CD4-positive, alpha-beta T cell treated with Interleukin-1 beta for 1 hour (primary cell): ENCODE measurements around the gene VIL1.

Source experiments
- DNase-seq, 2 donors: peaks; one replicate each; pipeline ENCODE4 v3.0.0-alpha.2; 2020 to 2022

VIL1 gene

DNA sequence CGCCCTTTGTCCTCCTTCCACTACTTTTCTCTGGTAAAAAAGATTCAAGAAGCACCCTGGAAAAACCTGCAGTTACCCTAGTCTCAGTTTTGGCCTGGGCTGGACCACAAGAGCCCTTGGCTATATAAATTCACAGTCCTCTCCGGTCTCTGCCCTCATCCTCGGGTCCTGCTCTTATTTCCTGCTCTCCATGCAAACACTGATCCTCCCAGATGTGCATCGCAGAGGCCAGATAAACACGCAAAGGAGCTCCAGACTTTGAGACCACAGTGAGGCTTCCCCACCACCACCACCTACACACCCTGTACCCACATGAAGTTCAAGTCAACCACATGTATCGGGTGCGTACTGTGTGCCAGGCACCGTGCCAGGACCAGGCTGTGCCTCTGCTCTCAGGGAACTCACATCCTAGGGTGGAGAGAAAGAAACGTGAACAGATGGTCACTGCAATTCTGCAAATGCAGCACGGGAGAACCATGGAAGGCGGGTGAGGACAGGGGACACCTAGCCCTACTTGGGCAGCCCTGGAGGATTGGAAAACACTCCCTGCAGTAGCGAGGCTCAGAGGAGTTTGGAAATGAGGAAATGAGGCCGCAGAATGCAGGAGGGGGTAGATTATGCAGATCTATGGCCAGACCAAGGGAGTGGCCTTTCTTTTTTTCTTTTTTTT is 11.8 kb upstream of the VIL1 start:
- peak; percentile 70 to 71 for DNase-seq

DNA sequence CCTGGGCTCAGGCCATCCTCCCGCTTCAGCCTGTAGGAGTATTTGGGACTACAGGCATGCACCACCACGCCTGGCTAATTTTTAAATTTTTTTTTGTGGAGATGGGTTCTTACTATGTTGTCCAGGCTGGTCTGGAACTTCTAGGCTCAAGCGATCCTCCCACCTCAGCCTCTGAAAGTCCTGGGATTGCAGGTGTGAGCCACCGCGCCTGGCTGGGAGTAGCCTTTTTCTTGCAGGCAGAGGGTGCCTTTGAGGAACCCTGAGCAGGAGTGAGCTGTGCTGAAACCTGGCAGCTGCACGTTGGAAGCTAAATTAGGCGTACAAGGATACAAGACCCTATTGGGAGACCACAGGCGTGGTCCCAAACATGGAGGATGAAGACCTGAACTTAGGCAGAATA is 11.2 kb upstream of the VIL1 start:
- no peak for DNase-seq

GRCh38 chr2:218418321-218418716 is 604 bp upstream of the VIL1 start:
- DNase-seq, result no peak

DNA sequence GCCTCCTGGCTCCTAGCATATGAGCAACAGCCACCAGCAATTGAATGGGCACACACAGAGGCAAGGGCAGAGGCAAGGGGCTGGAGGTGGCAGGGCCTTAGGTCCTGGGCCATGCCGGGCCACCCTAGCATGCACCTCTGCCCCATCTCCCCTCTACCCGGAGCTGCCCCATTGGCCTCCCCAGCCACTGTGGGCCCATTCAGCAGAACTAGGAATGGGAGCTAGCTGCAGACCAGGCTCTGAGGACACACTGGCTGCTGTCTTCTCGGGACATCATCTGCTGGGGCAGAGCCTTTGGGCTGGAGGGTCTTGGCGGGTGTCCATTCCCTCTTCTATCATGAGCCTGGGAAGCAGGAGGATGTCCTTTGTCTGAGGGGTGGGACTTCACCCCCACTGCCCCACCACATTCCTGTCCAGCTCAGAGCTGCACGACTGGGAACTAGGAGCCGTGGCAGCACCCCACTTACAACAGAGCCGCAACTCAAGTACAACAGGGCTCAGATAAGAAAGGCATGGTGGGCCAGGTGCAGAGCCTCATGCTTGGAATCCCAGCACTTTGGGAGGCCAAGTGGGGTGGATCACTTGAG is 800 bp downstream of the VIL1 start:
- no peak for DNase-seq

DNA sequence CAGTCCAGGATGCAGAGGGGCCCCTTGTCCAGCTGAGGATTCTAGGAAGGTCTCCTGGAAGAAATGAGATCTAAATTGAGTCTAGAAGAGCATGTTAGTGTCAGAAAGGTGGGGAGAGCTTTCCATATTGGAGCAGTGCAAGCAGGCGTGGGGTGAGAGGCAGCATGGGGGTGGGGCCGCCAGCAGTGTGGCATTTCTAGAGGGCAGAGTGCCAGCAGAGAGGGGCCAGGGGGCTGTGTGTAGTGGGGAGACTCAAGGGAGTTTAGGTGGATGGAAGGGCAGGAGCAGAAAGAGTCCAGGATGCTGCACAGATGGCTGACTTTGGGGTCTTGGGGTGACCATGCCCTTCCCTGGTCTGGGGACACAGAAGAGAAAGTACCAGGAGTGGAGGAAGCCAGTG is 2.1 kb downstream of the VIL1 start:
- no peak for DNase-seq

DNA sequence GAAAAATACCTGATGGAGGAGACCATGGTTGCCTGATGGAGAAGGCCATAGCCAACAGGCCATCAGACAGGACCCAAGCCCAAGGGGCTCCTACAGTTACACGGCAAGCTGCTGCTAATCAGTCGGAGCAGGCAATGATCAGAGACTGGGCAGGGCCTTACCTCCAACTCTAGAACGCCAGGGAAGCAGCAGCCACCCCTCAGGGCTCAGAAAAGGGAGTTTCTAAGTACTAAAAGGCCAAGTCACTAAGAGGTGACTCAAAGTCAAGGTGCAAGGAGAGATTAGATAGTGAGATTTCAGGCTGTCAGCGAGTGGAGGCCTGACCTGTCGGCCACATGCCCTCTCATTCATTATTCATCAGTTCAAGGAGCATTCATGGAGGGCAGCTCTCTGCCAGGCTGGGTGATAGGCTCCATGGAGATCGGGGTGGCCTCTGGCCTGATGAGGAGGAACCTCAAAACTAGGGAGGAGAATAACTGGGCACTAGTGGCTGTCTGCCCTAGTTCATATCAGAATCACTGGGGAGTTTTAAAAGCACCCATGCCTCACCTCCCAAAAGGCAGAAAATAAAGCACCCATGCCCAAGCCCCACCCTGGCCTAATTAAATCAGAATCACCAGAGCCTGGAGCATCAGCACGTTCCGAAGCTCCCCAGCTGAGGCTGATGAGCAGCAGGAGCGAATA is 3.6 kb downstream of the VIL1 start:
- DNase-seq, result no peak

DNA sequence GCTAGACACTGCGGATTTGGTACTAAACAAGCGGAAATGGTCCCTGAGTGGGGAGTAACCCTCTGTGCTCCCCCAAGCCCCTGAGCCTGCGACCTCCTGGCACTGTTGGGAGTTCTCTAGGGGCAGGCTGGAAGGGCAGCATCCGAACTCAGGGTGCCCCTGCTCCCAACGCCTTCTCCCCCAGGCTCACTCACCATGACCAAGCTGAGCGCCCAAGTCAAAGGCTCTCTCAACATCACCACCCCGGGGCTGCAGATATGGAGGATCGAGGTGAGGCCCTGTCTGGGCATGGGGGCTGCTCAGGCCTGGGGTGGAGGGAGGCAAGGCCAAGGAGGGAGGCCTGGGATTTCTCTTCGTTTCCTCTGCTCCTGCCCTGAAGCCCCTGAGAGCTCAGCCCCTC is 4.7 kb downstream of the VIL1 start:
- DNase-seq, result no peak

DNA sequence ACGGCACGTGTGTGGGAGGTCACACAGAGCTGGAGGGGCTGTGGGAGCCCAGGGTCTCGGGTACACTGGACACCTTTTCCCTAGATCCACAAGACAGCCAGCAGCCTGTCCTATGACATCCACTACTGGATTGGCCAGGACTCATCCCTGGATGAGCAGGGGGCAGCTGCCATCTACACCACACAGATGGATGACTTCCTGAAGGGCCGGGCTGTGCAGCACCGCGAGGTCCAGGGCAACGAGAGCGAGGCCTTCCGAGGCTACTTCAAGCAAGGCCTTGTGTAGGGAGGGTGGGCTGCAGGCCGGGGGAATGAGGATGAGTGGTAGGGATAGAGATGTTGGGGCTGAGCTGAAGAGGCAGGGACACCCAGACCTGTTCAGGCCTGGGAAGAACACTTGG is 6.6 kb downstream of the VIL1 start:
- DNase-seq, result no peak

GRCh38 chr2:218427741-218428140 is 8.8 kb downstream of the VIL1 start:
- no peak for DNase-seq

GRCh38 chr2:218428846-218429558 is 10.1 kb downstream of the VIL1 start:
- no peak for DNase-seq

DNA sequence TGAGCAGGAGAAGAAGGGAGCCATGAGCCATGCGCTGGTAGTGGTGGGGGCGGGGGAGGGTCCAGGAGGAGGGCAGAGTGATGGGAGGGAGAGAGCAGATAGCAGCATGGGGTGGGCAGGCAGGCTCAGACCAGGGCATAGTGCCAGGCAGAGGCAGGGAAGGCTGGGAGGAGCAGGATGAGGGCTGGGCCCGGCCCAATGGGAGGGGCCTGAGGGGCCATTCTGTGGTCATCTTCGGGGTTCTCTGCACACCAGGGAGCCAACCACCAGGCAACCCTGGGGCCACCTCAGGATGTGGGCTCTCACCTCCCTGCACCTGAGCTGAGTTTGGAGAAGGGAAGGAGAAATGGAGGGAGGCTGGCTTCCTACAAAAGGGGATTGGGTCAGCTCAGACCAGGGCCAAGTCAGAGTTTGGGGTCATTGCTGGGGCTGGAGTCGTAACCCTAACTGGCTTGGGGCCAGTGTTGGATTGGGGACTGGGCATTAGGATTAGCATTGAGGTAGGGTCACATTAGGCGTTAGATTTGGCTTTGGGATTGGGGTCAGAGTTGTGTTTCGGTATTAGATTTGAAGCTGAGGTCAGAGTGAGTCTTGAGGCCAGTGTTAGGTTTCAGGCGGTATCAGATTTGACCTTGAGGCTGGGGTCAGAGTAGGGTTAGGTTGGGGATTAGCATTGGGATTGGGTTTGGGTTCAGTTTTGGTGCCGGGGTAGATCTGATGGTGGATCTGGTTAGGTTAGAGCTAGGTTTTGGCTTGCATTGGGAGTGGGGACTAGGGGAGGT is 11.2 kb downstream of the VIL1 start:
- DNase-seq, result no peak

- DNase-seq, result no peak
Observed at GRCh38 chr2:218430721-218431120, 11.8 kb downstream of the VIL1 start.

- no peak for DNase-seq
Observed at GRCh38 chr2:218431878-218432277, 13.0 kb downstream of the VIL1 start.

DNA sequence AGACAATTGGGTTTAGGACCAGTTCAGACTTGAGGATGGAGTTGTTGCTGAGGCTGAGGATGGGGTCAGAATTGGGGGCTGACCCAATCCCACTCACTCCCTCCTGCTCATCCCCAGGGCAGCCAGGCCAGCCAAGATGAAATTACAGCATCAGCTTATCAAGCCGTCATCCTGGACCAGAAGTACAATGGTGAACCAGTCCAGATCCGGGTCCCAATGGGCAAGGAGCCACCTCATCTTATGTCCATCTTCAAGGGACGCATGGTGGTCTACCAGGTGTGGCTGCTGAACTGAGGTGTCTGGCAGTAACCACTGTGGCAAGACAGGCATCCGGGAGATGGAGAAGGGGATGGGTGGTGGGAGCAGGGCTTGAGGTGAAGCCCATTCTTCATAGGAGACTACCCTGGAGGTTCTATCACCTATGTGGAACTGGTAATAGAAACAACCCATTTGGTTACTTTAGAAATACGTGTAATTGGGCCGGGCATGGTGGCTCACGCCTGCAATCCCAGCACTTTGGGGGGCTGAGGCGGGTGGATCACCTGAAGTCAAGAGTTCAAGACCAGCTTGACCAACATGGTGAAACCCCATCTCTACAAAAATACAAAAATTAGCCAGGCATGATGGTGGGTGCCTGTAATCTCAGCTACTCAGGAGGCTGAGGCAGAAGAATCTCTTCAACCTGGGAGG is 13.9 kb downstream of the VIL1 start:
- no peak for DNase-seq

DNA sequence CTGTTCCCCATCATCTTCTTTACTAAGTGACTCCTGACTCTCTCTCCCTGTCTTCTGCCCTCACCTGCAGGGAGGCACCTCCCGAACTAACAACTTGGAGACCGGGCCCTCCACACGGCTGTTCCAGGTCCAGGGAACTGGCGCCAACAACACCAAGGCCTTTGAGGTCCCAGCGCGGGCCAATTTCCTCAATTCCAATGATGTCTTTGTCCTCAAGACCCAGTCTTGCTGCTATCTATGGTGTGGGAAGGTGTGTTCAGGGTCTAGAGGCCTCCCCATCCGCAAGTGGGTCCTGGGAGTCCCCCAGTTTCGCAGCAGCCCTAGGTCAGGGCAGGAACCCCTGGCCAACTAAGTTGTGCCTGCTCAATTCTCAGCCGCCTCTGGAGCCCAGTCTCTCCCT is 15.5 kb downstream of the VIL1 start:
- no peak for DNase-seq

DNA sequence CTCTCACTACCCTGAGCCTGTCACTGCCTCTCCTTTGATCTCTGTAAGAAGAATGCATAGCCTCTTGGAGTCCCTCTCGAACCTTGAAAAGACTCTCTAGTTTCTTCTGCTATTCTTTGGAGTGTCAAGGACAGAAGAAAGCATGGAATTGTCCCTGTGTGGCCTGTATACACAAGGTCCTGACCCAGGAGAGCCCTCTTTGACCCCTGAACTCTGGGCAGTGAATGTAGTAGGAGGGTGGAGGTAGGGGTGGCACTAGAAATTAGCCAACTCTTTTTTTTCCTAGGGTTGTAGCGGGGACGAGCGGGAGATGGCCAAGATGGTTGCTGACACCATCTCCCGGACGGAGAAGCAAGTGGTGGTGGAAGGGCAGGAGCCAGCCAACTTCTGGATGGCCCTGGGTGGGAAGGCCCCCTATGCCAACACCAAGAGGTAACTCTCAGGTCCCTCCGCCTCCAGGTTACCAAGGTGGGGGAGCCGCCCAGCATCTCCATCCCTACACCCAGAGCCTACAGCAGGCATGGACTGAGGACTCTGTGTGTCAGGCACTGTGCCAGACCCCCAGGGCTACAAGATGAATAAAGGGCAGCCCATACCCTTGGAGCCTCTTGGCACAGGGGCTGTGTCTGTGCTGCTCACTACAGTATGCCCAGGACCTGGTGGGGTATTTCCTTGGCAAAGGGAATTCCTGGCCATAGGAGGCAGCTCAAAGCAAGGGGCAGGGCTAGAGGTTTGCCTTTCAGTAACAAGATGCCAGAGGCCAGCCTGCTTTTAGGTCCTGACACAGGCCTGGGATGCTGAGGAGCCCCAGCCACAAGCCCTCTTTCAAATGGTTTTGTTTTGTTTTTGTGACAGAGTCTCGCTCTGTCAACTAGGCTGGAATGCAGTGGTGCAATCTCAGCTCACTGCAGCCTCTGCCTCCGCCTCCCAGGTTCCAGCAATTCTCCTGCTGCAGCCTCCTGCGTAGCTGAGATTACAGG is 16.4 kb downstream of the VIL1 start:
- DNase-seq, result no peak

- no peak for DNase-seq
Observed at GRCh38 chr2:218436992-218437391, 18.1 kb downstream of the VIL1 start.

GRCh38 chr2:218437969-218438368 is 19.0 kb downstream of the VIL1 start:
- no peak for DNase-seq

DNA sequence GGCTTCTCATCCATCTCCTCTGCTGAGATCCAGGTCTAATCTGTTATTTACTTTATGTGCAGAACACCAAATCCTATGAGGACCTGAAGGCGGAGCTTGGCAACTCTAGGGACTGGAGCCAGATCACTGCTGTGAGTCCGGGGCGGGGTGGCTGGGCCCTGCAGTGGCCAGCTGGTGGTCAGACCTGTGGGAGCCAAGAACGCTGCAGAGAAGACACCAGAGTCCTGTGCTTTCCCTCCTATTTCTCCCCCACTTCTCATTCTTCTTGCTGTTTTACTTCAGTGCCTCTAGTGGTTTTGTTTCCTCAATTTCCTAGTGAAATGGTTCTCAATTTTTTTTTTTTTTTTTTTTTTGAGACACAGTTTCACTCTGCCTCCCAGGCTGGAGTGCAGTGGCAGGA is 19.7 kb downstream of the VIL1 start:
- no peak for DNase-seq

DNA sequence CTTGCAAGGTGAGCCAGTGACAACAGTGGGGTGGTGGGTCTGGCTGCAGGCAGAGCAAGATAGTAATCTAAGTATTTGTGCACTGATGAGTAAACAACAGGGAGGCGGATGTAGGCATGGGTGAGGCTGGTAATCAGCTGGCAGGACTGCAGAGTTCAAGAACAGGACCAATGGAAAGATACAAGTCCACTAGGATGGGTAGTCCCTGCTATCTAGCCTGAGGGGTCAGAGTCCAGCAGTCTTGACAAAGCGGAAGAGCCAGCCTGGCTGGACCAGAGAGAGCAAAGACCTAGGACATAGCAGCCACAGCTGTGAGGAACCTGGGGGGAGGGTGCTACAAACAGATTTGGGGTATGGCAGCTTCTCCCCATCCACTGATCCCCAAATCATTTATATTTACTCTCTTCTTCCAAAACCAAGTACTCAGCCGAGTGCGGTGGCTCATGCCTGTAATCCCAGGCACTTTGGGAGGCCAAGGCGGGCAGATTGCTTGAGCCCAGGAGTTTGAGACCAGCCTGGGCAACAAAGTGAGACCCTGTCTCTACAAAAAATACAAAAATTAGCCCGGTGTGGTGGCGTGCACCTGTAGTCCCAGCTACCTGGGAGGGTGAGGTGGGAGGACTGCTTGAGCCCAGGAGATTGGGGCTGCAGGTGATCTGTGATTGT is 25.9 kb downstream of the VIL1 start:
- DNase-seq, result no peak

GRCh38 chr2:218445602-218446001 is 26.7 kb downstream of the VIL1 start:
- DNase-seq, result no peak
